ENCODE data around the gene DIAPH3.

DIAPH3 gene

DNA sequence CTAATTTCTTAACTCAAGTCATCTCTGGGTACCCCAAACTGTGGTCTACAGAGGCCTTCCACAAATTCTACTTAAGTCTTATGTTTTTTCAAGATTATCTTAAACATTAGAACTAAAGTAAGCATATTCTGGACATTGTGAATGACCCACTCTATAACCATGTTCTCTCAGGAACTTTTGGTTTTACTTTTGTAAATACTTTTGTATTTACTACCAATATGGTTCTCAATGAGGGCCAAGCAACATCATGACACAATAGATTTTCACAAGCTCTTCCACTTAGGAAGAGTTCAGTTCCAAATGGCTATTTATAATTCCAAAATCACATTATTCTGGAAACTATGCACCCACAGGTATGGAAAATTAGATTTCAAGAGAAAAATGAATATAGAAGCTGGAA, 10.8 kb downstream of the DIAPH3 start:
- no peak for DNase-seq (ENCODE audit: insufficient read length, low spot score)
- FAIRE-seq, result no peak

- FAIRE-seq, result no peak
- no peak for DNase-seq (ENCODE audit: insufficient read length, low spot score)
Observed at GRCh38 chr13:60152114-60152513, 11.6 kb downstream of the DIAPH3 start.

- FAIRE-seq, result no peak
- DNase-seq (ENCODE audit: insufficient read length, low spot score), result no peak
Observed at GRCh38 chr13:60150538-60150937, 13.2 kb downstream of the DIAPH3 start.

- FAIRE-seq (no peak), DNase-seq (ENCODE audit: insufficient read length, low spot score) (no peak)
Observed at GRCh38 chr13:60148918-60149317, 14.8 kb downstream of the DIAPH3 start.

GRCh38 chr13:60147361-60147760, 16.4 kb downstream of the DIAPH3 start:
- FAIRE-seq (no peak), DNase-seq (ENCODE audit: insufficient read length, low spot score) (no peak)

GRCh38 chr13:60146471-60146870, 17.3 kb downstream of the DIAPH3 start:
- FAIRE-seq (no peak), DNase-seq (ENCODE audit: insufficient read length, low spot score) (no peak)

- no peak for FAIRE-seq
- no peak for DNase-seq (ENCODE audit: insufficient read length, low spot score)
Observed at GRCh38 chr13:60143775-60144174, 20.0 kb downstream of the DIAPH3 start.

- FAIRE-seq, result no peak
- DNase-seq (ENCODE audit: insufficient read length, low spot score), result no peak
Observed at GRCh38 chr13:60139272-60139671, 24.5 kb downstream of the DIAPH3 start.

DNA sequence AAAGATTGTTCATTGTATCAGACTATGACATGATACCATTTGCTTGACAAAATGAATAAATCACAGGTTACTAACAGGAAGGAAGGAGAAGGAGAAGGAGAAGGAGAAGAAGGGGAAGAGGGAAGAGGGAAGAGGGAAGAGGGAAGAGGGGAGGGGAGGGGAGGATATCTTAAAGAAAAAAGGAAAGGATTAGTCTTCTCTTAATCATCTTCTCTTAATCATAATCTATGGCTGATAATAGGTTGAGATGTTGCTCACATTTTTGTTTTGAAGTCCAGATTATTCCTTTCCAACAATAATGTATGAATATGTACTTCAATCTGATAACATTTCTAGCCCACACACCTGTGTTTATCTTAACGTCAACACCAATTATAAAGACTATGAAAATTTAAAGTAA, 25.1 kb downstream of the DIAPH3 start:
- DNase-seq (ENCODE audit: insufficient read length, low spot score), result no peak
- no peak for FAIRE-seq

- no peak for DNase-seq (ENCODE audit: insufficient read length, low spot score)
- no peak for FAIRE-seq
Observed at GRCh38 chr13:60137911-60138560, 25.7 kb downstream of the DIAPH3 start.

- no peak for FAIRE-seq
- DNase-seq (ENCODE audit: insufficient read length, low spot score), result no peak
Observed at GRCh38 chr13:60135344-60135743, 28.4 kb downstream of the DIAPH3 start.

DNA sequence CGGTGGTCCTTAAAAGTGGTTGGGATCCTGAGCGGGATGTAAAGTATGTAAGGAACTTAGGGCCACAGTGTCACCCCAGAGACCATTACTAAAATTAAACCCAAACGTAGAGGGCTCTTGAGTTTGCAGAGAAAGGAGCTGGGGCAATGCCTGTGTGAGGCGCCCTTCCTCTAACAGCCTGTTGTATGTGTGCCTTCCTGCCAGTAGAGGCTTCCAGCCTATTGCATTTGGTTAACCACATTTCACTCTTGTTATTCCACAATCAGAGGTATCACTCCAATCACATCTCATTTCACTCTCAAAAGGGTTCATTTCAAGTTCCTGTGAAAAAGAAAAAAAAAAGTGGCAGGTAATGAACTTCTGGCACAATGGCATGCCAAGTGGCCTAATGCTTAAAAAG, 29.4 kb downstream of the DIAPH3 start:
- DNase-seq (ENCODE audit: insufficient read length, low spot score) (no peak), FAIRE-seq (no peak)

GRCh38 chr13:60121337-60121687, 42.4 kb downstream of the DIAPH3 start:
- DNase-seq (ENCODE audit: insufficient read length, low spot score), result no peak

GRCh38 chr13:60120617-60121336, 43.0 kb downstream of the DIAPH3 start:
- no peak for FAIRE-seq
- no peak for DNase-seq (ENCODE audit: insufficient read length, low spot score)

More at GRCh38 chr13:60121337-60121687, 42.4 kb downstream of the DIAPH3 start:
- FAIRE-seq, result no peak

DNA sequence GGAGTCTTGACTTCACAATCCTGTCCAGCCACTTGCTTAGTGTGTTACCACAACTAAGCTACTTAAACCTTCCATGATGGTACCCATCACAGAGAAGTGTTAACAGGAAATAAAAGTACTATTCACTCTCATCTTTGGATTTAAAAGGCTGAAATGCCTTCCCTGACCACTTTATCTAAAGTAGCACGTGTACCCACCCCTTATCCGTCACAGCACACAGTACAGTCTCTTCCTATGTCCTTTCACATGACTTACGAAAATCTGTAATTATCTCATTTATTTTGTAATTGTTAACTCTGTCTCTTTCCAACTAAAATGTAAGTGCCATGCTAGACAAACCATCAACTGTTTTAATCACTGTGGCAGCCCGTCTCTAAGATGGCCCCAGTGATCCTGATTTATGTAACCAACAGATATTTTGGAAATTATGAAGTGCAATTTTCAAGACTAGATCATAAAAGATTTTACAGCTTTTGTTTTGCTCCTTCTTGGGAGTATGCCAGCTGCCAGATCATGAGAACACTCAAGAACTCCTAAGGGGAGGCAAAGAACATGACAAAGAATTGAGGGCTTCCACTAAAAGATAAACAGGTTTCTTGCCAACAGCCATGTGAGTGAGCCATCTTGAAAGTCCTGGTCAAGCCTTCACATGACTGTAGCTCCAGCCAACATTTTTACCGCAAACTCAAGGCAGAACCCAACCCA, 44.9 kb downstream of the DIAPH3 start:
- DNase-seq (ENCODE audit: insufficient read length, low spot score), result no peak

GRCh38 chr13:60114499-60115028, 49.2 kb downstream of the DIAPH3 start:
- FAIRE-seq, result no peak
- no peak for DNase-seq (ENCODE audit: insufficient read length, low spot score)

More for the DNA sequence above, 44.9 kb downstream of the DIAPH3 start:
- FAIRE-seq, result no peak

DNA sequence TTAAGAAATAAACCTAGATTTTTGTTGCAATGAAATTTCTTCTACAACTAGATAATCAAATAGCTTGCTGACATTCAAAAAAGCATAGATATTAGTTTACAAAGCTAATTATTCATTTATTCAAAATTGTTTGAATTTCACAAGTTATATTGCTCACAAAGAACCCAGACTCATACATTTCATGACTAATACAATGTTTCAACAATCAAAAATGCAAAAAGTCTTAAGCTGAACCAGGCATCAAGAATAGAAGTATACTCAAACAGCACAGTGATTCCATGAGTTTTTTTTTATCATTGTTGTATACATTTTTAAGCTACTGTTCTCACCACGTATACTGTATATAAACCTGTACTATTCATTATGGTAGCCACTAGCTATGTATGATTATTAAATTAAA, 51.0 kb downstream of the DIAPH3 start:
- FAIRE-seq (no peak), DNase-seq (ENCODE audit: insufficient read length, low spot score) (no peak)

GRCh38 chr13:60111691-60112090, 52.0 kb downstream of the DIAPH3 start:
- FAIRE-seq (no peak), DNase-seq (ENCODE audit: insufficient read length, low spot score) (no peak)

DNA sequence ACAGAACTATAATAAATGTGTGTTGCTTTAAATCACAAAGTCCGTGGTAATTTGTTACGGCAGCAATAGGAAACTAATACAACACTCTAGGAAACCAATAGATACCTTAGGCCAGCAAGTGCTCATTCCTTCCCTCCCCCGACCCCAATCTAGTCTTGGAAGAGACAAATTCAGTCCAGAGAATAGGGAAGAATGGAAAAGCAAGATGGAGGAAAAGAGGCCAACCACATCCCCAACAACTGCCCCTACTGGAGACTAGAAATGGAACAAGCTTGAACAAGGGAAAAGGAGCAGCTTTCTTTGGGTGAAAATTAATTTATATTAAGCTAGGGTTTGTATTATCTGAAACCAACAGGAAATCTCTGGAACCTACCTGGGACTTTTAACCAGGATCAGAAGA, 54.4 kb downstream of the DIAPH3 start:
- no peak for DNase-seq (ENCODE audit: insufficient read length, low spot score)
- no peak for FAIRE-seq

DNA sequence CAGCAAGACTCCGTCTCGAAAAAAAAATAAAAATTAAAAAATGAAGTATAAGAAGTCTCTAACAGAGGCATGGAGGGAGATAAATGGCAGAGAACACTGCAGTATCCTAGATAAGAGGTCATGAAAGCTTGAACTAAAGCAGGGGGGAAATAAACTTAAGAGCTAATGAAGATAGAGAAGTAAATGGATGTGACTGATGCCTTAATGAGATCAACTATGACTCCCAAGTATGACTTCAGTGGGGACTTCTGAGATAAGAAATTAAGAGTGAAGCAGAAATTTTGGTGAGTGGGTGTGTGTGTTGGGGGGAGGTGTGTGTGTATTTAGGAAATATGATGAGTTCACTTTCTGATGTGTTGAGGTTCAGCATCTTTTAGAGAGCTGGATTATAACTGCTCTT, 55.1 kb downstream of the DIAPH3 start:
- FAIRE-seq (no peak), DNase-seq (ENCODE audit: insufficient read length, low spot score) (no peak)

- DNase-seq (ENCODE audit: insufficient read length, low spot score), result no peak
- FAIRE-seq, result no peak
Observed at GRCh38 chr13:60099631-60100420, 63.9 kb downstream of the DIAPH3 start.

All from HTR-8/SVneo (cell line).